ENCODE measurements around the gene DCBLD2.

The DCBLD2 gene

GRCh38 chr3:98827221-98827920, 74.1 kb downstream of the DCBLD2 start:
- ATAC-seq: no peak

- no peak for ATAC-seq
Measured at GRCh38 chr3:98826126-98826525, 75.4 kb downstream of the DCBLD2 start.

- no peak for ATAC-seq
Measured at GRCh38 chr3:98824256-98824655, 77.2 kb downstream of the DCBLD2 start.

GRCh38 chr3:98823791-98824190, 77.7 kb downstream of the DCBLD2 start:
- ATAC-seq: no peak

GRCh38 chr3:98821063-98821462, 80.4 kb downstream of the DCBLD2 start:
- ATAC-seq: no peak

- peak; percentile 48 to 65 for ATAC-seq
Measured at GRCh38 chr3:98817547-98818041, 83.9 kb downstream of the DCBLD2 start.

- no peak for ATAC-seq
Measured at GRCh38 chr3:98814817-98815420, 86.6 kb downstream of the DCBLD2 start.

GRCh38 chr3:98812851-98813374, 88.6 kb downstream of the DCBLD2 start:
- peak in 1 of 2 donors; percentile 38 for ATAC-seq

- no peak for ATAC-seq
Measured at GRCh38 chr3:98811048-98811447, 90.4 kb downstream of the DCBLD2 start.

- ATAC-seq: no peak
Measured at GRCh38 chr3:98809557-98809956, 91.9 kb downstream of the DCBLD2 start.

GRCh38 chr3:98808071-98808470, 93.4 kb downstream of the DCBLD2 start:
- ATAC-seq: no peak

GRCh38 chr3:98807561-98807960, 93.9 kb downstream of the DCBLD2 start:
- ATAC-seq: no peak

GRCh38 chr3:98807011-98807410, 94.5 kb downstream of the DCBLD2 start:
- ATAC-seq: no peak

GRCh38 chr3:98806521-98806920, 95.0 kb downstream of the DCBLD2 start:
- no peak for ATAC-seq

- ATAC-seq: no peak
Measured at GRCh38 chr3:98805571-98805970, 95.9 kb downstream of the DCBLD2 start.

GRCh38 chr3:98801043-98801747, 100.3 kb downstream of the DCBLD2 start:
- no peak for ATAC-seq

GRCh38 chr3:98800401-98800800, 101.1 kb downstream of the DCBLD2 start:
- no peak for ATAC-seq

- no peak for ATAC-seq
Measured at GRCh38 chr3:98799479-98799878, 102.0 kb downstream of the DCBLD2 start.

GRCh38 chr3:98798820-98799219, 102.7 kb downstream of the DCBLD2 start:
- ATAC-seq: no peak

- no peak for ATAC-seq
Measured at GRCh38 chr3:98797905-98798304, 103.6 kb downstream of the DCBLD2 start.

- no peak for ATAC-seq
Measured at GRCh38 chr3:98796334-98796733, 105.2 kb downstream of the DCBLD2 start.

- no peak for ATAC-seq
Measured at GRCh38 chr3:98793971-98794370, 107.5 kb downstream of the DCBLD2 start.
